RWPE1 (cell line): Measurements from ENCODE around the gene TUBB4B.

Experiments
- CTCF ChIA-PET: fragments of 350-600 bp; sonication (Branson Sonifier 250); formaldehyde crosslinking; extraction: SDS; loops from one replicate; lab custom pipeline; 2021; lab: Yijun Ruan, JAX
- POLR2A ChIA-PET: fragments of 400-600 bp; formaldehyde crosslinking; extraction: SDS; loops from one replicate; lab custom pipeline; 2020; ENCODE audit warnings: antibody characterized with exemption; ENCODE audit not compliant: low non-redundant PET; lab: Yijun Ruan, JAX
- DNase-seq: peaks from one replicate; pipeline ENCODE4 v3.0.0; 2012; ENCODE audit warnings: low spot score
- H3K27ac ChIP-seq: fragments of 450-650 bp; 2 replicates; pipeline ENCODE4 v1.5.1; 2017
- CTCF ChIP-seq: fragments of 450-650 bp; conservative IDR thresholded peaks from 2 replicates; pipeline ENCODE4 v1.5.1; 2017; ENCODE audit warnings: low read depth, mild to moderate bottlenecking

The TUBB4B gene

GRCh38 chr9:137200311-137201204 lies 40.5 kb upstream of the TUBB4B start, which contains the start of gene TPRN:
Gene TPRN, minus strand, starts transcription at chr9:137200741. Its CDS starts 30 bp downstream, at chr9:137200711.
- peak; percentile 100 for DNase-seq
- CTCF ChIA-PET, result interaction anchor here (0.6 to 2.6 kb wide), 4 partner anchors 26 to 306 kb away, joined by 3 to 10 read pairs (median 3); partner anchors contain the start of gene RNF224
- TF ChIP-seq CTCF, result no peak
- POLR2A ChIA-PET, result interaction anchor here (0.5 to 0.9 kb wide), 6 partner anchors 22 to 85 kb away, joined by 3 read pairs; partner anchors contain the start of genes RNF208 and RNF224
- H3K27ac ChIP-seq, result peak within 1 kb of the TSS; percentile 99

- POLR2A ChIA-PET, result interaction anchor here (0.6 to 0.9 kb wide), 4 partner anchors 21 to 86 kb away, joined by 3 read pairs; partner anchors contain the start of gene RNF208
- no peak for DNase-seq
- TF ChIP-seq CTCF, result no peak
- CTCF ChIA-PET, result interaction anchor here (0.6 to 2.6 kb wide), 7 partner anchors 26 to 939 kb away, joined by 3 to 10 read pairs (median 3); partner anchors contain the start of gene RNF224
- peak overlapping the region; percentile 99 for H3K27ac ChIP-seq
These were observed 39.8 kb upstream of the TUBB4B start for GRCh38 chr9:137201205-137201868.

- ChIA-PET POLR2A (no interaction called here), CTCF (interaction anchor here (1.1 to 2.6 kb wide), 3 partner anchors 24 to 33 kb away, joined by 3 to 10 read pairs (median 10); partner anchors contain the start of gene RNF224)
- peak overlapping the region; percentile 99 for H3K27ac ChIP-seq
- DNase-seq, result no peak
- no peak for TF ChIP-seq CTCF
These were observed 38.1 kb upstream of the TUBB4B start for GRCh38 chr9:137202966-137203365.

GRCh38 chr9:137204731-137205125 lies 36.4 kb upstream of the TUBB4B start:
- peak overlapping the region; percentile 80 for H3K27ac ChIP-seq
- DNase-seq, result no peak
- TF ChIP-seq CTCF, result no peak
- ChIA-PET CTCF (interaction anchor here (1.6 to 2.5 kb wide), 3 partner anchors 15 to 22 kb away, joined by 3 to 10 read pairs (median 5); partner anchors contain the start of gene RNF224), POLR2A (interaction anchor here (0.6 to 1.2 kb wide), 6 partner anchors 10 to 158 kb away, joined by 3 to 4 read pairs (median 3); partner anchors contain the start of genes NPDC1 and SSNA1)

GRCh38 chr9:137205126-137206069 lies 35.7 kb upstream of the TUBB4B start, which contains the start of the genes NDOR1 and TMEM203:
Gene NDOR1, plus strand, starts transcription at chr9:137205700. Its CDS starts 78 bp downstream, at chr9:137205778.
Gene TMEM203, minus strand, starts transcription at chr9:137205648. Its CDS starts 234 bp downstream, at chr9:137205414.
- CTCF ChIA-PET, result interaction anchor here (1.6 to 2.5 kb wide), 3 partner anchors 16 to 22 kb away, joined by 3 to 10 read pairs (median 5); partner anchors contain the start of gene RNF224
- POLR2A ChIA-PET, result interaction anchor here (0.6 to 1.3 kb wide), 7 partner anchors 8 to 159 kb away, joined by 3 to 5 read pairs (median 3); partner anchors contain the start of genes NPDC1, SSNA1 and TMEM210
- DNase-seq, result peak; percentile 96

More at GRCh38 chr9:137205126-137206069, 35.7 kb upstream of the TUBB4B start, which contains the start of the genes NDOR1 and TMEM203:
- peak within 1 kb of the TSS; percentile 80 for H3K27ac ChIP-seq
- no peak for TF ChIP-seq CTCF
